Ishikawa (cell line): ENCODE data around the gene EPAS1.

ENCODE experiments used
- CEBPB ChIP-seq: IDR thresholded peaks from 2 replicates; pipeline ENCODE4 v1.6.1; 2012
- CREB1 ChIP-seq: IDR thresholded peaks from 2 replicates; pipeline ENCODE4 v1.6.1; 2012; ENCODE audit warnings: low read depth
- EGR1 ChIP-seq: IDR thresholded peaks from 2 replicates; pipeline ENCODE4 v1.6.1; 2012
- EP300 ChIP-seq: IDR thresholded peaks from 2 replicates; pipeline ENCODE4 v1.6.1; 2012; ENCODE audit warnings: borderline replicate concordance
- FOXM1 ChIP-seq: IDR thresholded peaks from 2 replicates; pipeline ENCODE4 v1.6.1; 2012; ENCODE audit warnings: low read depth, borderline replicate concordance
- NFIC ChIP-seq: IDR thresholded peaks from 2 replicates; pipeline ENCODE4 v1.6.1; 2012
- RAD21 ChIP-seq: IDR thresholded peaks from 2 replicates; pipeline ENCODE4 v1.6.1; 2012; ENCODE audit warnings: low read depth
- TAF1 ChIP-seq: IDR thresholded peaks from 2 replicates; pipeline ENCODE4 v1.6.1; 2012; ENCODE audit warnings: low read depth, mild to moderate bottlenecking
- TCF12 ChIP-seq: IDR thresholded peaks from 2 replicates; pipeline ENCODE4 v1.6.1; 2012; ENCODE audit warnings: low read depth
- TEAD4 ChIP-seq: IDR thresholded peaks from 2 replicates; pipeline ENCODE4 v1.6.1; 2012
- YY1 ChIP-seq: IDR thresholded peaks from 2 replicates; pipeline ENCODE4 v1.6.1; 2012; ENCODE audit warnings: low read depth
- ZBTB7A ChIP-seq: IDR thresholded peaks from 2 replicates; pipeline ENCODE4 v1.6.1; 2012; ENCODE audit warnings: low read depth
- TF ChIP-seq, protein P1 (sequence below): IDR thresholded peaks from 2 replicates; pipeline ENCODE4 v1.6.1; 2012; ENCODE audit warnings: low read depth, mild to moderate bottlenecking
- TF ChIP-seq, protein P2 (sequence below): IDR thresholded peaks from 2 replicates; pipeline ENCODE4 v1.6.1; 2012
- TF ChIP-seq, protein P3 (sequence below): IDR thresholded peaks from 2 replicates; pipeline ENCODE4 v1.6.1; 2012

The EPAS1 gene

DNA sequence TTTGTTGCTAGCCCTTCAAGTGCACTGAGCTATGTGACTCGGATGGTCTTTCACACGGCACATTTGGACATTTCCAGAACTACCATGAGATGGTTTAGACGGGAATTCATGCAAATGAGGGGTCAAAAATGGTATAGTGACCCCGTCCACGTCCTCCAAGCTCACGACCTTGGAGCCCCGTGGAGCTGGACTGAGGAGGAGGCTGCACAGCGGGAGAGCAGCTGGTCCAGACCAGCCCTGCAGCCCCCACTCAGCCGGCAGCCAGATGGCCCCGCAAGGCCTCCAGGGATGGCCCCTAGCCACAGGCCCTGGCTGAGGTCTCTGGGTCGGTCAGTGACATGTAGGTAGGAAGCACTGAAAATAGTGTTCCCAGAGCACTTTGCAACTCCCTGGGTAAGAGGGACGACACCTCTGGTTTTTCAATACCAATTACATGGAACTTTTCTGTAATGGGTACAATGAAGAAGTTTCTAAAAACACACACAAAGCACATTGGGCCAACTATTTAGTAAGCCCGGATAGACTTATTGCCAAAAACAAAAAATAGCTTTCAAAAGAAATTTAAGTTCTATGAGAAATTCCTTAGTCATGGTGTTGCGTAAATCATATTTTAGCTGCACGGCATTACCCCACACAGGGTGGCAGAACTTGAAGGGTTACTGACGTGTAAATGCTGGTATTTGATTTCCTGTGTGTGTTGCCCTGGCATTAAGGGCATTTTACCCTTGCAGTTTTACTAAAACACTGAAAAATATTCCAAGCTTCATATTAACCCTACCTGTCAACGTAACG is 88.8 kb downstream of the EPAS1 start:
- 0 out of 2 replicates have a peak, but pooled peaks have one; percentile 43 for TF ChIP-seq CEBPB
- TF ChIP-seq, protein P1, sequence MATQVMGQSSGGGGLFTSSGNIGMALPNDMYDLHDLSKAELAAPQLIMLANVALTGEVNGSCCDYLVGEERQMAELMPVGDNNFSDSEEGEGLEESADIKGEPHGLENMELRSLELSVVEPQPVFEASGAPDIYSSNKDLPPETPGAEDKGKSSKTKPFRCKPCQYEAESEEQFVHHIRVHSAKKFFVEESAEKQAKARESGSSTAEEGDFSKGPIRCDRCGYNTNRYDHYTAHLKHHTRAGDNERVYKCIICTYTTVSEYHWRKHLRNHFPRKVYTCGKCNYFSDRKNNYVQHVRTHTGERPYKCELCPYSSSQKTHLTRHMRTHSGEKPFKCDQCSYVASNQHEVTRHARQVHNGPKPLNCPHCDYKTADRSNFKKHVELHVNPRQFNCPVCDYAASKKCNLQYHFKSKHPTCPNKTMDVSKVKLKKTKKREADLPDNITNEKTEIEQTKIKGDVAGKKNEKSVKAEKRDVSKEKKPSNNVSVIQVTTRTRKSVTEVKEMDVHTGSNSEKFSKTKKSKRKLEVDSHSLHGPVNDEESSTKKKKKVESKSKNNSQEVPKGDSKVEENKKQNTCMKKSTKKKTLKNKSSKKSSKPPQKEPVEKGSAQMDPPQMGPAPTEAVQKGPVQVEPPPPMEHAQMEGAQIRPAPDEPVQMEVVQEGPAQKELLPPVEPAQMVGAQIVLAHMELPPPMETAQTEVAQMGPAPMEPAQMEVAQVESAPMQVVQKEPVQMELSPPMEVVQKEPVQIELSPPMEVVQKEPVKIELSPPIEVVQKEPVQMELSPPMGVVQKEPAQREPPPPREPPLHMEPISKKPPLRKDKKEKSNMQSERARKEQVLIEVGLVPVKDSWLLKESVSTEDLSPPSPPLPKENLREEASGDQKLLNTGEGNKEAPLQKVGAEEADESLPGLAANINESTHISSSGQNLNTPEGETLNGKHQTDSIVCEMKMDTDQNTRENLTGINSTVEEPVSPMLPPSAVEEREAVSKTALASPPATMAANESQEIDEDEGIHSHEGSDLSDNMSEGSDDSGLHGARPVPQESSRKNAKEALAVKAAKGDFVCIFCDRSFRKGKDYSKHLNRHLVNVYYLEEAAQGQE, result no peak

DNA sequence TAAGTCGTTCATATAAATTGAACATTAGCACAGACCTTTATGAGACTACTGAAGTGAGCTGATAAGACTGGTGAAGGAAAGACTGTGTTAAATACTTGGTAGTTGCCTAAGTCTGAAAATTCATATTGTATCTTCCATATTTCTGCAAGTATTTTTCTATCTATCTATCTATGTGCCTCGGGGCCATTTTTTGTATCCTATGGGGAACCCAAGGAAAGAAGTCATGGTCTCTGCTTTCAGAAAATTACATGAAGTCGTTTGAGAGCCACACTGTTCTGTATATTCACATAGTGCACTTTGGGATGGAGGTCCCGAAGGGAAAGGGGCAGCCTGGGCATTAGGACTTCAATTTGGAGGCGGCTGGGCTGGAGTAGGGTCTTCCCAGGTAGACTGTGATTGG is 89.6 kb downstream of the EPAS1 start:
- TF ChIP-seq TCF12 (no peak), RAD21 (no peak)
- TF ChIP-seq, protein P2, sequence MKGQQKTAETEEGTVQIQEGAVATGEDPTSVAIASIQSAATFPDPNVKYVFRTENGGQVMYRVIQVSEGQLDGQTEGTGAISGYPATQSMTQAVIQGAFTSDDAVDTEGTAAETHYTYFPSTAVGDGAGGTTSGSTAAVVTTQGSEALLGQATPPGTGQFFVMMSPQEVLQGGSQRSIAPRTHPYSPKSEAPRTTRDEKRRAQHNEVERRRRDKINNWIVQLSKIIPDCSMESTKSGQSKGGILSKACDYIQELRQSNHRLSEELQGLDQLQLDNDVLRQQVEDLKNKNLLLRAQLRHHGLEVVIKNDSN, result no peak

DNA sequence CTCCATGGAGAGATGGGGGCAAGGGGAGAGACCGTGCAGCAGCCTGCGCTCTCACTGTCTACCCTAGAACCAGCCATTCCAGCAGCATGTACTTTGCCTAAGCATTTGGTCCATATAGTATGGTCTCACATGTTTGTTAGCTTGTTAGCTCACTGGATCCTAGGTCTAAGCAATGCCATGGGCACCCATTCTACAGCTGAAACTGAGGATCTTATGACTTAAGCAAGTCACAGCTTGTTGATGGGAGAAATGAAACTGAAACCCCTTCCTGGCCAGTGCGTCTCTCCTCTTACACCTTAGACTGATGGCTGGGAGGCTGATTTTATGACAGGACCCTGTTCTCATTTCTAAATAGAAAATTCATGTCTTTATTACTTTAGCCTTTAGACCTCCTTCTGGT is 90.1 kb downstream of the EPAS1 start:
- TF ChIP-seq, protein P3, sequence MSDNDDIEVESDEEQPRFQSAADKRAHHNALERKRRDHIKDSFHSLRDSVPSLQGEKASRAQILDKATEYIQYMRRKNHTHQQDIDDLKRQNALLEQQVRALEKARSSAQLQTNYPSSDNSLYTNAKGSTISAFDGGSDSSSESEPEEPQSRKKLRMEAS, result no peak
- TF ChIP-seq, protein P1, result no peak
- TF ChIP-seq TAF1 (no peak), TCF12 (no peak), CREB1 (no peak), NFIC (no peak), TEAD4 (no peak), RAD21 (no peak), EP300 (no peak), ZBTB7A (no peak), CEBPB (no peak), FOXM1 (no peak), YY1 (no peak), EGR1 (no peak)
- TF ChIP-seq, protein P2, result no peak

DNA sequence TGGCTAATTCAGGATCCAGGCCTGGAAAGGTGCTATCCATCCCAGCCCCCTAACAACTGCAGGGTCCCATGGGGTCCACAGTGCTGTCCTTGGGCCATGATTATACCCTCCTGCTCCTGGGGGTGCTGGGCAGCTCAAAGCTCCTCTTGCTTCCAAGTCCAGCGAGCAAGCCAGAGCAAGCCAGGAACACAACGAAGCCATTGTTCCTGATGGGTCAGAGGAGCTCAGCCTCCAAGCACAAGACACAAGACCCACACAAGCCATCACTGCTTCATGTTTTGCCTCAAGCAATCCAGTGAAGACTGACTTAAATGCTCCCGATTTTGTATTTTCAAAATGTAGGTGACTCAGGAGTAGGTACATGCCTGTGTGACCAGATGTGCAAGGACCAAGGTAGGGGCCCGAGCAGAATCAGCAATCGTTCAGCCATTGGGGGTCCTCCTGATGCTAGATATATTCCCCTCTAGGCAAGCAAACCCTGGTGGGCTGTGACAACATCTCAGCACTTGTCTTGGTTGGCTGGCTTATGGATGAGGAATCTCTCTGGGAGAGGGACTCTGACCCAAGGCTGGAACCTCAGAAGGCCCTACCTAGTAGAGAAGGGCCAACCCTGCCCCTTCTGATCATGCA is 90.8 kb downstream of the EPAS1 start:
- no peak for TF ChIP-seq NFIC
- no peak for TF ChIP-seq TAF1
- no peak for TF ChIP-seq TCF12
- TF ChIP-seq CREB1, result no peak
- TF ChIP-seq ZBTB7A, result no peak
- TF ChIP-seq TEAD4, result no peak
- no peak for TF ChIP-seq EGR1
- TF ChIP-seq, protein P1, result no peak
- TF ChIP-seq RAD21, result no peak
- TF ChIP-seq CEBPB, result no peak
- TF ChIP-seq, protein P2, result no peak

DNA sequence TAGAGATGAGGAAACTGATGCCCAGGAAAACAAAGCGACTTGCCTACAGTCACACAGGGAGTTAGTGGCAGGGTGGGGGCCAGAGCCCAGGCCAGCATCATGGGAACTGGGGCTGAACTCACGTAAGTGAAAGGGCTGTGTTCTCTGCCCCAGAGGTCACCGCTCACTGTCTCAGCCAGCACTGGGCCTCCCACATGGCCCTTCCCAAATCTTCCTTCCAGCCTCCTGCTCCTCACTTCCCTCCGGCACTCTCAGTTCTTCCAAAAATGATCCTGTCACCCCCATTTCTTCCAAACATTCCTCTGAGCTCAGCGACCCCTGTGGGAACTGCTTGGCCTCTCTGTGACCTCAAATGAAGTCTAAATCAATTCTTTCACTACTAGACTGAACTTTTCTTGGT is 91.7 kb downstream of the EPAS1 start:
- TF ChIP-seq YY1, result no peak
- no peak for TF ChIP-seq RAD21
- TF ChIP-seq, protein P3, result no peak
- TF ChIP-seq EGR1, result no peak
- no peak for TF ChIP-seq FOXM1
- TF ChIP-seq CREB1, result no peak
- TF ChIP-seq CEBPB, result no peak
- no peak for TF ChIP-seq EP300
